Hindlimb muscle (tissue), 1 donor: ENCODE data around the gene RFX1. TPM values are rescaled to one million over a fixed set of nuclear protein-coding genes. Genes with fewer than 3 reads are reported as not detected.
A peak's percentile ranks its signal among the peaks of the same experiment; 100 is the strongest.
"Not testable (repeated sequence)": the region's sequence is repeated elsewhere in the genome, so short reads cannot be mapped to it uniquely, and the experiment has no call there.

Experiments used
- DNase-seq: peaks from one replicate; pipeline ENCODE4 v3.0.0-alpha.2; 2013
- polyA plus RNA-seq: library from polyadenylated mRNA; unstranded; fragments of 120-200 nt; gene quantifications from one replicate; pipeline ENCODE4 v1.2.1, GENCODE V29; 2013; ENCODE audit not compliant: insufficient read length

RFX1 gene
- polyA plus RNA-seq, 1 donor = 8.3 TPM

DNA sequence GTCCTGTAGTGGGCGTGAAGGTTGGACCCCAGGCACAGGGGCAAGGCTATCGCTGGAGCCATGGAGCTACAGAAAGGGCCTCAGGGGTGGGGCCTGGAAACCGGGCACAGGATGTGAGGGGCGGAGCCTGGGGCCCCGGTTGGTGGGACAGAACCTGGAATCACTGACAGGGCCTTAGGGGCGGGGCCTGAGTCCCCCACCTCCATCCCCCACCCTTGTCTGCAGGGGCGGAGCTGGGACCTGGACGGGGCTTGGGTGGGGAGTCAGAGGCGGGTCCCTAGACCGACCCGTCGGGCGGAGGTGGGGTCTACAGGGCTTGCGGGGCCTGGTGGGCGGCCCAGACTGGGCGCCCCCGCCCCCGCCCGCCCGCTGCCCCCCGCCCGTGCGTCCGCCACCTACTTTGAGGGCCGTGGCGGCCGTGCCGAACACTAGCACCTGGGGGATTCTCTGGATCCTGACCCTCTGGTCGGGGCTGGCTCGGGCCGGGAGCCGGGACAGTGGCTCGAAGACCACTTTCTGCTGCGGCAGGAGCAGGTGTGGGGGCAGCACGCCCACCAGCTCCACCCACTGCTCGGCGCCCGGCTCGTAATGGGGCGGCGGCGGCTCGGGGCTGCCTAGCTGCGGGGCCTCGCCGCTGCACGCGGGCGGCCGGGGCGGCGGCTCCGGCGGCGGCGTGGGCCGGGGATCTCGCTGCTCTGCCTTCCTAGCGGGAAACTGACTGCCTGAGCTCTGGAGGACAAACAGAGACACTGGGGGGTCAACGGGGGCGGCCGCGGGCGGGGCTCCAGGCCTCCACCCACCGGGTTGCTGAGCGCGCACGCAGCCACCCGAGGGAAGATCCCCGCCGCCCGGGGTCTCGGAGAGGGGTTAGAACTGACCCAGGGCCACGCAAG is 27.5 kb downstream of the RFX1 start:
- peak; percentile 87 for DNase-seq

DNA sequence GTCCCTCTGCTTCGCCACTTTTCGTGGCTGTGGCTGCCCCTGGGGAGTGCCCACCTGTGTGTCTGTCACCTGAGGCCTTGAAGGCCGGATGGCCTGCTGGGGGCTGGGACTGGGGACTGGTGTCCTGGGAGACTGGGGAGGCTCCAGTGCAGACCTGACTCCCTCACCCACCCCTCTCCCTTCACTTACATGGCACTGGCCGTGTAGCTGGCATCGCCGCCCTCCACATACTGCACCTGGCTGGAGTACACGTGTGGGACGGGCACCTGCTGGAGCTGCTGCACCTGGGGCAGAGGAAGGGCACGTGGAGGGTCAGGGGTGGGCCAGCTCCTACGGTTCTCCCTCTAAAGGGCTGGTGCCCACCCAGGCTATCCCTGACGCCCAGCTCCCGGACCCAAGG is 28.3 kb downstream of the RFX1 start:
- DNase-seq = no peak

DNA sequence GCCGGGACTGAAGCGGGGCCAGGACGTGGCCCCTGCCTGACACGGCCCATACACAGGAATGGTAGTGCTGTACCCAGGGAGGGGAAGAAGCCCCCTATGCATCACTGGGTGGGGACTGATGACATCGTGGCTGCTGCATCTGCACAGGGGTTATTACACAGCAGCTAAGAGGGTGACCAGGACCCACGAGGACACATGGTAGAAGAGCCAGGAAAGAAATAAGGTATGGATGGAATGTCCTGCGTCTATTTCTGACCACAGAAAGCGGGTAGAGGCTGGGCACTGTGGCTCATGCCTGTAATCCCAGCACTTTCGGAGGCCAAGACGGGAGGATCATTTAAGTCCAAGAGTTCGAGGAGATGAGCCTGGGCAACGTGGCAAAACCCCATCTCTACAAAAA is 29.7 kb downstream of the RFX1 start:
- DNase-seq = no peak

GRCh38 chr19:13975870-13976269 is 30.2 kb downstream of the RFX1 start:
- no peak for DNase-seq

DNA sequence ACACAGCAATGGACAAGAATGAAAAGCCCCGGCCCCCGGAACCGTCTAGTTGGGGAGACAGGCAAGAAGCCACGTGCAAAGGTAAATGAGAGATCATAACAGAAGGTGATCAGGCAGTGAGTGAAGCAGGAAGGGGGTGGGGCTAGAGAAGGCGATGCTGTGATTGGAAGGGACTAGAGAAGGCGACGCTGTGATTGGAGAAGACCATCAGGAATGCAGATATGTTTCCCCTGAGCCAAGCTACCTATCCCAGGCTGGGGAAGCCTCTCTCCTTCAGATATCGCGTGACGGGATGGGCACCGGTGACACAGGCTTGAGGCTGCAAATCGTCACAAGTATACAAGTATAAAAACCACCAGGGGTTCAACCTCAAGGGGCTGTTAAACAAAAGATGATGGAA is 32.0 kb downstream of the RFX1 start:
- no peak for DNase-seq

DNA sequence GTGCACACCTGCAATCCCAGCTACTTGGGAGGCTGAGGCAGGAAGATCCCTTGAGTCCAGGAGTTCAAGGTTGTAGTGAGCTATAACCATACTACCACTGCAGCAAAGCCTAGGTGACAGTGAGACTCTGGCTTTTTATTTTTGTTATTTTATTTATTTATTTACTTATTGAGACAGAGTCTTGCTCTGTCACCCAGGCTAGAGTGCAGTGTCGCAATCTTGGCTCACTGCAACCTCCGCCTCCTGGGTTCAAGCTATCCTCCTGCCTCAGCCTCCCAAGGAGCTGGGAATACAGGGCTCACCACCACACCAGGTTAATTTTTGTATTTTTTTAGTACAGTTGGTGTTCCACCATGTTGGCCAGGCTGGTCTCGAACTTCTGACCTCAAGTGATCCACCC is 32.6 kb downstream of the RFX1 start:
- not testable (repeated sequence) for DNase-seq

GRCh38 chr19:13972368-13973155 is 33.6 kb downstream of the RFX1 start:
- DNase-seq = no peak

GRCh38 chr19:13971868-13972267 is 34.3 kb downstream of the RFX1 start:
- DNase-seq = not testable (repeated sequence)

DNA sequence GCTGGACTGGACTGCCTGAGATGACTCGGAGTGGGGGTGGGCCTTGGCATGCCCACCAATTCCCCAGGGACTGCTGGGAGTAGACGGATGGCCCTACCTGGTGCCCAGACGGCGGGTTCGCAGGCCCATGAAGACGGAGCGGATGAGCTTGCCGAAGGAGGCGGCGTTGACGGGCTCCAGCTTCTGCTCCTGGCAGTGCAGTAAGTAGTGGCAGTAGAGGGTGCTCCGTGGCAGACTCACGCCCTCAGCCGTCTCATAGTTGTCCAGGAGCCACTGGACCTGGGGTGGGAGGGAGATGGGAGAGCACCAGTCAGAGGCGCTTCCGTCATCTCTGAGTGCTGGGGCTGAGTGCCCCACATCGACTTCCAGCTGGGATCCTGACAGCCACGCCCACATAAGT is 36.2 kb downstream of the RFX1 start:
- no peak for DNase-seq

- no peak for DNase-seq
Measured at GRCh38 chr19:13968999-13969398, 37.1 kb downstream of the RFX1 start.

- DNase-seq = no peak
Measured at GRCh38 chr19:13968383-13968935, 37.7 kb downstream of the RFX1 start.

DNA sequence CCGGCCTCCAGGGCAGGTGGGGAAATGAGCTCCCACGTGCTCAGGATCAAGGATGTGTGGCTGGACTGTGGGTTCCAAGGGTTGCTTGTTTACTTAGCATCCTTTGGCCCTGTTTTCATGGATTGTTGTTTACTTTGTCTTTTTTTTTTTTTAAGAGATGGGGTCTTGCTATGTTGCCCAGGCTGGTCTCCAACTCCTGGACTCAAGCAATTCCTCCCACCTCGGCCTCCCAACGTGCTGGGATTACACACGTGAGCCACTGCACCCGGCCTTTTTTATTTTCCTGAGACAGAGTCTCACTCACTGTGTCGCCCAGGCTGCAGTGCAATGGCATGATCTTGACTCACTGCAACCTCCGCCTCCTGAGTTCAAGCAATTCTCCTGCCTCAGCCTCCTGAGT is 38.9 kb downstream of the RFX1 start:
- not testable (repeated sequence) for DNase-seq

GRCh38 chr19:13966684-13967128 is 39.4 kb downstream of the RFX1 start:
- no peak for DNase-seq

DNA sequence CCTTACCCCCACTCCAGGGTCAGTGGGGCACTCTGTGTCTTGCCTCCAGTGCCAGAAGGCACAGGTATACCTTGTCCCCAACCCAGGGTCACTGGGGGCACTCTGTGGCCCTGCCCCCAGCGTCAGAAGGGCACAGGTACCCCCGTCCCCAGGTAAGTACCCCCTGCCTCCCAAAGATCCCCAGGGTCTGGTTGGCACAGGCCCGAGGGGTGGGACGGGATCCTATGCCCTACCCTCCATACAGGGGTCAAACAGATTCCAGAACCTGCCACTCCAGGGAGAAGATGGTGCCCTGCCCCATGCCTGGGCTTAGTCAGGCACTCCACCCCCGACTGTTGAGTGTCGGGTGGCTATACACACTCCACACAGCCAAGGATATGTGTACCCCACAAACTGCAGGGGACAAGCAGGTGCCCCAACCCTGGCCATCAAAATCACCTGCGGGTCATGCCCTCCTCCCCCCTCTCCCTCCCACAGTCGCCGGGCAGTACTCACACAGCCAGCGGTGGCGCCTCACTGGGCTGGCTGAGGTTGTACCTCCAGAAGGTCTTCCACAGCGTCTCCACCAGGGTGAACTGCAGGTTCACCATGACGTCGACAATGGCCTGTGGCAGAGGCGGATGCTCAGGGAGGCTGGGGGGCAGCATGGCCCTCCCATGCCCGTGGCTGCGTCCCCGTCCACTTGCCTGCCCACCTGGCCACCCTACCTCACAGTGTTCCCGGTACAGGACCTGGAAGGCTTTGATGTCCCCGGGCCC is 40.0 kb downstream of the RFX1 start:
- DNase-seq = no peak

- DNase-seq = no peak
Measured at GRCh38 chr19:13965377-13965896, 40.7 kb downstream of the RFX1 start.

DNA sequence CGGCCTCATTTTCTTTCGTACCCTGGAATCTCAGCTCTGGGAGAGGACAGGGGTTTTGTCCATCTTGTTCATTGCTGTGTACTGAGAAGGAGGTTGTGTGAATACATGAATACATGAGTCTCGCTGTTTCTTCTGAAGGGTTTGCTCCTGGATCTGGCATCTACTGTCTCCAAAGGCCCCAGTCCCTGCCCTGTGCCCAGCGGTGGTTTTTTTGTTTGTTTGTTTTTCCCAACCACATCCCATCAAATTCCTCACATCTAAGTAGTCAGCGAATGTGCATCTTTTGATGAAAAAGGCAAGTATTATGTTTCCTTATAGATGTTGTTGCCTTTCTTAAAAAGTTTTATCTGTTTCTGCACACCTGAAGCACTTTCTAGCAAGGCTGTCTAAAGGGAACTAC is 41.3 kb downstream of the RFX1 start:
- no peak for DNase-seq

DNA sequence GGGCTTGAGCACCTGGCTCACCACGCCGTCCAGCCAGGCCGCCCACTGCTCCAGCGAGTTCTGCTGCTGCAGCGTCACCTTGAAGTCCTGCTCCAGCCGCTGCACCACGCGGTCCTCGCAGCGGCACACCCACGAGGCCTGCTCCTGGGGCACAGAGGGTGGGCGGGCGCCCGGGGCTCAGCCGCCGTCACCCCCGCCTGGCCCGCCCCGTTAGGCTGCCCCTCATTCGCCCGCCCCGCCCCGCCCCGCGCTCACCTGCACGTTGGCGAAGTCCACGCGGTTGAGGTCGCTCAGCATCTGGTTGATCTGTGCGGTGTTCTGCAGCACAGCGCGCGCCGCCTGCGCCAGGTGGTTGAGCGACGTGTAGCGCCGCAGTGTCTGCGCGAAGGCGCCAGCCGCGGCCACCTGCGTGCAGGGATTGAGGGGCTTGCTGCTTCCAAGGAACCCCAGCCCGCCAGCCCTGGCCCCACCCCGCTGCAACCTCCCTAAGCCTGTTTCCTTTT is 42.5 kb downstream of the RFX1 start:
- no peak for DNase-seq

DNA sequence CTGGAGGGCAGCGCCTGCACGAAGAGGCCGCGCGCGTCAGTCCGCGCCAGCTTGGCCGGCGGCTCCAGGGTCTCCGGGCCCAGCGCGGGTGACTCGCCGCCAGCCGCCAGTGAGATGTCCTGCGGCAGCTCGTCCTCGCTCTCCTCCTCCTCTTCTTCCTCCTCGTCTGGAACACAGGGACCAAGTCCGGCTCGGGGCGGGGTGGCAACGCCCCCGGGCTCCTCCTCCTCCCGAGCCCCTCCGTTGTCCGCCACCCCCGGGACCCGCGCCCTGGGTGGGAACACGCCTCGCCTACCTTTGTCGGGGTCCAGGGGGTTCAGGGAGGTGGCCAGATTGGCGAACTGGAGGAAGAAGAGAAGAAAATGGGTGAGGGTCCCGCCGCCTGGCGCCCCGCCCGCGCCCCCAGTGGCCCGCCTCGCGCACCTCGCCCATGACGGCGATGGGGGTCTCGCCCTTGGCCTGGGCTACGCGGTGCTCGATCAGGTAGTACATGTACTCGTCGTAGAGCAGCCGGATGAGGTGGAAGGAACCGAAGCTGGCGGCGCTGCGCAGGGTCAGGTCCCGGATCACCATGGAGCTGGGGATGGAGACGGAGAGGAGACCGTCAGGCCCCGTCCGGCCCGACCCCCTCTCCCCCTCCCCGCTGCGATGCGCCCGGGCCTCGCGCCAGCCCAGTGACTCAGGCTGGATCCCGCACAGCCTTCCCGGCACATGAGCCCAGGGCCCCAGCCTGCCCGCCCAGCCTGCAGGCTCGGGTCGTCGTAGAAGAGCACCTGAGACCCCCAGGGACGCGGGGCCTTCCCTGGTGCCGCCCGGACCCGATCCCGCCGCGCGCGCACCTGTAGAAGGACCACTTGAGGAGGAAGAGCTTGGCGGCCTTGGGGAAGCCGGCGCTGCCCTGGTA is 43.2 kb downstream of the RFX1 start:
- DNase-seq = peak; percentile 70

- DNase-seq = peak; percentile 38
Measured at GRCh38 chr19:13961826-13962698, 44.1 kb downstream of the RFX1 start.
